ENCODE measurements around the gene SCAF11.

The SCAF11 gene

DNA sequence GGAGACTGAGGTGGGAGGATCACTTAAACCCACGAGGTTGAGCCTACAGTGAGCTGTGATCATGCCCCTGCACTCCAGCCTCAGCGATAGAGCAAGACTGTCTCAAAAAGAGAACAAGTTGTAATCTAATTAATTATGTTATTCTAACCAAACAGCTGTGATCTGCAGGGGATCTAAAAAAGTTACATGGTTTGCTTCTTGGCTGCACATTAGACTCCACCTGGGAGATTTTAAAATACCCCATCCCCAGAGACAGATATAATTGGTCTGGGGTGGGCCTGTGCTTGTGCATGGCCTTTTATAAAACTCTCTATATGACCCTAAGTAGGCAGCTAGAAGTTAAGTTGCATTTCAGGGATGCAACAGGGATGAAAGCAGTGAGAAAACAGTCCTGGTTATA is 76.7 kb downstream of the SCAF11 start:
- no peak for DNase-seq (ENCODE audit: low read depth in 2 of 2)

DNA sequence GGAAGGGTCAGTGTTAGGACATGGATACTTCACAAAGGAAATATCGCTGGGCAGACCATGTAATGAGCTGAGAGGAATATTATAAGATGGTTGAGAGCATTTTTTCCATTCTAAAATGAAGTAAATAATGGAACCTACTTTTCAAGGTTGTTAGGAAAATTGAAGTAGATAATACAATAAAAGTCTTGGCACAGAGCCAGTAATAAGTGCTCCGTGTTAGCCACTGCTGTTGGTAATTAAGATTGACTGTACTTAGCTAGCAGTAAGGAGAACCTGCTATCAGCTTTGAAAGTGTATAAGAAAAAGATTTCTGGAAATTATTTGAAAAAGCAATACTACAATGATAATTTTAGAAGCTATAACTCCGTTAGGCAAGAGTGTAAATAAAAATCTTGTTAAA is 77.6 kb downstream of the SCAF11 start:
- DNase-seq (ENCODE audit: low read depth in 2 of 2) = no peak

DNA sequence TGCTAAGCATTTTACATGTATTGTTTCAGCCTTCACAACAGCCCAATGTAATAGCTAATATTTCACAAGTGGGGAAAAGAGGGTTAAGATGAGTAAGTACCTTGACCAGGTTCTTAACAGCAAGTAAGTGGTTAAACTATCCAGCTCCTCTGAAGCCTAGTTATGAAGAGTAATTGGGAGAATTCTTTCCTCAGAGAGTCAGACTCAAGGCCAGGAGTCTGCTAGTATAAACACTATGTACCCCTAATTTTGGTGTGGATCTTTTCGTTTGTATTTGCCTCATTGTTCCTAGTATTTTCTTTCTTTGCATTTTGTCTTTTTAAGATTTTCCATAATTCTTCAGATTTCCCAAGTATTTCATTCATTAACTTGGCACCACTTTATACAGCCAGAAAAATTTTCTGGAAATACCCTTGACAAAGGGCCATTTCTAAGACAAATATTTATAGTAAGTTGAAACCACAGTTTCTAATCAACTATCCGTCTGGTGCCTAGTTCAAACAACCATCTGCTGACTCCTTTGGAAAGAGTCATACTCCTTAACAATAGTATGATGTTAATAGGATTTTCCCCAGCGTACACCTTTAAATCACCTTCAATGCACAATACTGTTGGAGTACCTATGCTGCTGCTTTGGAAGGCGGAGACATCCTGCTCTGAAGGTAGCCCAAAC is 81.2 kb downstream of the SCAF11 start:
- no peak for DNase-seq (ENCODE audit: low read depth in 2 of 2)

DNA sequence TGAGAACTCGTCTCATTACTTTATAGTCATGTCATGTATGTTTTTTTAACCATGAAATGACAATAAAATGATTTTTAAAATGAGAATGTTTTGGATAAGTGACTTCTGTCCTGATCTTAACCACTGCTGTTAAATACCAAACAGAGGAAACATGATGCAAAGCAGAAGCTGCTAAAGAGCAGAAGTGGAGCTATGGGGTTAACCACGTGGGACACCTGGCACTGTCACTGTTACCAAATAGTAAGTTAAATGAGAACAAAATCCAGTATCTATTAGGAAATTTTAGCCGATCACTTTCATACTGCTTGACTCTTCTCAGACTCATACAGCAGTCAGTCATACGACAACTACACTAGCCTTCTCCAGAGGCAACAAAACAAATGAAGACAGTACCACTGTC is 82.4 kb downstream of the SCAF11 start:
- no peak for DNase-seq (ENCODE audit: low read depth in 2 of 2)

DNA sequence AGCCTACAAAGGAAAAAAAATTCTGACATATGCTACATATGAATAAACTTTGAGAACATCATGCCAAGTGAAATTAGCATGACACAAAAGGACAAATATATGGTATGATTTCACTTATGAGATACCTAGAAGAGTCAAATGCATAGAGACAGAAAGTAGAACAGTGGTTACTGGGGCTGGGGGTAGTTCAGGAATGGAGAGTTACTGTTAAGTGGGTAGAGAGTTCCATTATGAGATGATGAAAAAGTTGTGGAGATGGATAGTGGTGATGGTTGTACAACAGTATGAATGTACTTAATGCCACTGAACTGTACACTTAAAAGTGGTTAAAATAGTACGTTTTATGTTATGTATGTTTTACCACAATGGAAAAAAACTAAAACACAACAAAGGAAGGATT is 92.3 kb downstream of the SCAF11 start:
- no peak for DNase-seq (ENCODE audit: low read depth in 2 of 2)

DNA sequence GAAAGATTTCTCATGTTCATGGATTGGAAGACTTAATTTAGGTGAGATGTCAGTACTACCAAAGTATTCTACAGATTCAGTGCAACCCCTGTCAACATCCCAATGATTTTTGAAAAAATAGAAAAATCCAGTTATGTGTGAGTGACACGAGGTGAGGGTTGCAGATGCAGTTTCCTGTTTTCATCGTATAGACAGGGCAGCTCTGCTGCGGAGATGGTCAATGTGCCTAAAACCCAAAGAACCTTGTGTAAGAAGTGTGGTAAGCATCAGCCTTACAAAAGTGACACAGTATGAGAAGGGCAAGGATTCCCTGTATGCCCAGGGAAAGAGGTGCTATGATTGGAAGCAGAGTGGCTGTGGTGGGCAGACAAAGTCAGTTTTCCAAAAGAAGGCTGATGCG is 94.4 kb downstream of the SCAF11 start:
- DNase-seq (ENCODE audit: low read depth in 2 of 2) = no peak

DNA sequence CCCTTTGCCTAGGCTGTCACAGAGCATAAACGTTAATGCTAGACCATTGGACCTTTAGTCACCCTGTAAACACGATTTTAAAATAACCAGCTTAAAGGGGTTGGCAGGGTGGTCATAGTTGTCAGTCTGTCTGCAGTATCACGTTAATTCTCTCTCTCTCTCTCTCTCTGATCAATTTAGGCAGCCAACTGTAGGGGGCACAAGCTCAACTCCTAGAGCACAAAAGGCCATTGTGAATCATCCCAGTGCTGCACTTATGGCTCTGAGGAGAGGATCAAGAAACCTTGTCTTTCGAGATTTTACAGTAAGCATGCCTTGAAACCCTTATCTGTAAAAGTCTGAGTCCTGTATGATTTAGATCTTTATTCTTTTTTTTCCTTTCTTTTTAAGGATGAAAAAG is 97.1 kb downstream of the SCAF11 start:
- DNase-seq (ENCODE audit: low read depth in 2 of 2) = no peak

DNA sequence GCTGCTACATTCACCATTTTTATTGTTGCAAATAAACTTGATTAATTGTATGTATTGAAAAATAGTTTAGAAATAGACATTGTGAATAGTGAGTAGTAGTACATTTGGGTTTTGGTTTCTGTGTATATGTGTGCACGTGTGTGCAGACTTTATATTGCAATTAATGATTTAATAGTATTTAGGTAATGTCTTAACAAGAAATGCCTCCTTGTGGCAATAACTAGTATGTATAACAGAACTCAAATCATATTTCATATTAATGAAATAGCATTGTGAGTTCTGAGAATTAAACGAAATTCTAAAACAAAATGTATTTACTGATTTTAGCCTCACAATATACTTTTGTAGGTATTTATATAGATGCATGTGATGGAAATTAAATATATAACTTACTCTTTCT is 100.1 kb downstream of the SCAF11 start:
- DNase-seq (ENCODE audit: low read depth in 2 of 2) = no peak

DNA sequence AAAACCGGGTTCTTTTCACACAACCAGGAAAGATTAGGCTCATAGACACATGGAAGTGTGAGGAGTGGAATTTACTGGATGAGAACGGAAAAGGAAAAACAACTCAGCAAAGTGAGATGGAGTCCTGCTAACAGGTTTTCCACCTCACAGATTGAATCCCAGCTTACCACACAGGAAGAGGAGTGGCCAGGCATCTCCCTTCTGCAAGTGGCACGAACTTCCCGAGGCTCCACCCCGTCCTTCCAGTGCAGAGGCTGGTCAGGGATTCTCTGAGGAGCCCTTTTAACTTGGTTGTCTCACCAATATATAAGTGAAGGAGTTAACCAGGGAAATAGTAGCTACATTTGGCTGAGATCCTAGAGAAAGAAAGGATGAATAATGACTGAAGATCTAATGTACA is 102.8 kb downstream of the SCAF11 start:
- DNase-seq (ENCODE audit: low read depth in 2 of 2) = no peak

DNA sequence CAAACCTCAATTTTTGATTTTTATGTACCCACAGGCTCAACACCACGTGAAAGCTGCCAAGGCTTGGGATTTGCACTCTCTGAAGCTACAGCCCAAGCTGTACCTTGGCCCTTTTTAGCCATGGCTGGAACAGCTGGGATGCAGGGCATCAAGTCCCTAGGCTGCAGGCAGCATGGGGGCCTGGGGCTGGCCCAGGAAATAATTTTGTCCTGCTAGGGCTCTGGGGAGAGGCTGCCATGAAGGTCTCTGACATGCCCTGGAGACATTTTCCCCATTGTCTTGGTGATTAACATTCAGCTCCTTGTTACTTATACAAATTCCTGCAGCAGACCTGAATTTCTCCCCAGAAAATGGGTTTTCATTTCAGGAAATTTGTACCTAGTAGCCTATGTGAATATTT is 103.7 kb downstream of the SCAF11 start:
- DNase-seq (ENCODE audit: low read depth in 2 of 2) = no peak

DNA sequence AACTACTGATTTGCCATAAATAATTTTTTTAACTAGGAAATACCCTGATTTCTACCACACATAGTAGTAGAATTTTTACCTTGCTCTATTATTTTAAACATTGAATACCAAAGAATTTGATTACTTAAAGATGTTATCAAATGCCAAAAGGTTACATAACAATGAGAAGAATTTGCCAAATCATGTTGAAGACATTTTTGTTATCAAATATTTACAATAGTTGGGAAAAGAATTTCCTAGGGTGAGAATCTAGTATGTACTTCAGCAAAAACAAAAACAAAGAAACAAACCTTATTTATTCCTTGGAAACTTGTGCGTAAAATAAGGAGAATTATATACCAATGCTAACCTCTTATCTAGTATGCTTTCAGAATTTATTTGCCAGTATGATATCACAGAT is 107.2 kb downstream of the SCAF11 start:
- no peak for DNase-seq (ENCODE audit: low read depth in 2 of 2)

DNA sequence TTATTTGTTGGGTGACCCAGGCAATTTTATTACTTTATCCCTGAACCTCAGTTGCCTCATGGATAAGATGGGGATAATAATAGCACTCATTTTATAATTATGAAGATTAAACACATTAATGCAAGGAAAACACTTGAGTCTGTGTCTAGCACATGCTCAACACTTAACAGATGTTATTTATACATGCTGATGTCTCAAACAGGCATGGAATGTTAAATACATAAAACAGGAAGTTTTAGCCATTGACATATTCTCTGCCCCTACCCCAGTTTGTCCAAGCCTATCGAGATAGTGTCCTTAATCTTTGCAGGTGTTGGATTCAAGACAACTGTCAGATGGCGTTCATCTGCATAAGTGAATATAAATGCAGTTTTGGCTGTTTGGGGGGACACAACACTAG is 109.8 kb downstream of the SCAF11 start:
- DNase-seq (ENCODE audit: low read depth in 2 of 2) = no peak

DNA sequence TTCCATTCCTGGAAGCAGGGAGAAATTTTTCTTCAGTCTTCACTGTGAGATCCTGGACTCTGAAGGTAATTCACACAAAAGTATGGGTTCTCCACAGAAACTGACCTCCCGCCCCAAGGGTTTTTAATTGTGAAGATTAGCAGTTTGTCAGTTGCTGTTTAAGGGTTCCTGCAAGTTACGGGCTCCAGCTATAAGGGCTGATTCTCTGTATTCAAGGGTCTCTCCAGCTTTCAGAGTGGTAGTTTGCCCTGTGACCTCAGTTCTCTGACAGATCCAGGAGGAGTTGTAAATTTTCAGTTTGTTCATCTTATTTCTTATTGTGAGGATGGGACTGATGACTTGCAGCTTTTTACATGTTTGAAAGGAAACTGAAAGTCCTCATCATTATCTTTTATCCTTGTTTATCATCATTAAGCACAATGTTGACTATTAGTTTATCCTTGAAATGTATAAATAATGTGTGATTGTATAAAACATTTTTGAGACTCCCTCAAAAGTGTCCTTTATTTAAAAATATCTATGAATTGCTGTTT is 110.9 kb downstream of the SCAF11 start:
- no peak for DNase-seq (ENCODE audit: low read depth in 2 of 2)

DNA sequence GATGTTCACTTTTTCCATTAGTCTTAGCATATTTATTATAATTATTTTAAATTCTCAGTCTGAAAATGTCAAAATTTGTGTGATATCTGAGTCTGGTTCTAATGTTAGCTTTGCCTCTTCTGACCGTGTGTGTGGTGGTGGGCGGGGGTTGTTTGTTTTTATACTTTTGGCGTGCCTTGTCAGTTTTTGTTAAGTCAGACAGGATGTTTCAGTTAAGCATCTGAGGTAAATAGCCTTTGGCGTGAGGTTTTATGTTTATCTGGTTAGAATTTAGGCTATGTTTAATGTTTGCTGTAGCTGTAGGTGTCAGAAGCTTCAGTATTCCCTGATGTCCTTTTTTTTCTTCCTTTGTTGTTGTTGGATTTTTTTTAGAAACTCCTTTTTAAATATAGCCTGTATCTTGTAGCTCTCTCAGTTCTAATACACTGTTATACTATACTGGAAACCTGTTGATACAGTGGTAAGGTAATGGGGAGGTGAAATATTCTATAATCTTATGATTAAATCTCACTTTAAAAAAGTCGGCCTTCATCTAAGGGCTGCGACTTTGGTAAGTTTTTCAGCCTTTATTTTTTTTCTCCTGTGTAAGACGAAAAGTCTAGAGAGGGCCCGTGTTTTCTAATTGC is 111.6 kb downstream of the SCAF11 start:
- DNase-seq (ENCODE audit: low read depth in 2 of 2) = peak in 1 of 2 donors; percentile 11

DNA sequence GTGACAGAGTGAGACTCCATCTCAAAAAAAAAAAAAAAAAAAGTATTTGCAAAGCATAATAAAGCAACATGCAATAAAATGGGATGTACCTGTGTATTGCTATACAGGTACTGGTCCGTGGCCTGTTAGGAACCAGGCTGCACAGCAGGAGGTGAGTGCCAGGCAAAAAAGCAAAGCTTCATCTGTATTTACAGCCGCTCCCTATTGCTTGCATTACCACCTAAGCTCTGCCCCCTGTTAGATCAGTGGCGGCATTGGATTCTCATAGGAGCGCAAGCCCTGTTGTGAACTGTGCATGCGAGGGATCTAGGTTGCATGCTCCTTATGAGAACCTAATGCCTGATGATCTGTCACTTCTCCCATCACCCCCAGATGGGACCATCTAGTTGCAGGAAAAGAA is 113.3 kb downstream of the SCAF11 start:
- no peak for DNase-seq (ENCODE audit: low read depth in 2 of 2)

DNA sequence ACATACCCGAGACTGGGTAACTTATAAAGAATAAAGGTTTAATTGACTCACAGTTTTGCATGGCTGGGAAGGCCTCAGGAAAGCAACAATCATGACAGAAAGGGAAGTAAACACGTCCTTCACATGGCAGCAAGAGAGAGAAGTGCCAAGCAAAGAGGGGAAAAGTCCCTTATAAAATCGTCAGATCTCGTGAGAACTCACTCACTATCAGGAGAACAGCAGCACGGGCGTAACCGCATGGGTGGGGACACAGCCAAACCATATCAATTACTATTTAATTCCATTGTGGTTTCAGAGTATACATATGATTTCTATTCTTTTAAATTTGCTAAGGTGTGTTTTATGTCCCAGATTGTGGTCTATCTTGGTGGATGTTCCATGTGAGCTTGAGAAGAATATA is 117.9 kb downstream of the SCAF11 start:
- DNase-seq (ENCODE audit: low read depth in 2 of 2) = no peak
